Astrocyte (in vitro differentiated cells and primary cell): ENCODE measurements around the gene DRC7. TPM values are rescaled to one million over a fixed set of nuclear protein-coding genes. Genes with fewer than 3 reads are reported as not detected.

Experiments used
- DNase-seq: peaks from one replicate; pipeline ENCODE4 v3.0.0-alpha.2; 2010; ENCODE audit warnings: low read depth
- FAIRE-seq: peaks from 2 replicates; lab custom pipeline; 2011; peaks lifted over from hg19 to GRCh38; lab: Jason Lieb, UNC
- H2AFZ ChIP-seq: 2 replicates; pipeline ENCODE4 v1.6.0; 2012; ENCODE audit warnings: low read depth, low read length, inconsistent platforms
- H3K27ac ChIP-seq: 2 replicates; pipeline ENCODE4 v1.5.1; 2011; ENCODE audit warnings: low read depth, low read length, inconsistent platforms
- H3K27me3 ChIP-seq: 2 replicates; pipeline ENCODE4 v1.6.0; 2011; ENCODE audit warnings: low read length, inconsistent platforms; ENCODE audit not compliant: insufficient read depth
- H3K36me3 ChIP-seq: 2 replicates; pipeline ENCODE4 v1.5.1; 2011; ENCODE audit warnings: low read length, inconsistent platforms; ENCODE audit not compliant: insufficient read depth
- H3K4me1 ChIP-seq: 2 replicates; pipeline ENCODE4 v1.5.1; 2011; ENCODE audit warnings: low read length, inconsistent platforms; ENCODE audit not compliant: insufficient read depth
- H3K4me2 ChIP-seq: 2 replicates; pipeline ENCODE4 v1.6.0; 2012; ENCODE audit warnings: low read length, inconsistent platforms
- H3K4me3 ChIP-seq: 2 replicates; pipeline ENCODE4 v1.5.1; 2011; ENCODE audit warnings: low read depth, mild to moderate bottlenecking, low read length, inconsistent platforms; ENCODE audit not compliant: insufficient read depth
- H3K79me2 ChIP-seq: 2 replicates; pipeline ENCODE4 v1.6.0; 2012; ENCODE audit warnings: mild to moderate bottlenecking, low read length, inconsistent platforms; ENCODE audit not compliant: insufficient read depth
- H3K9ac ChIP-seq: 2 replicates; pipeline ENCODE4 v1.6.0; 2012; ENCODE audit warnings: mild to moderate bottlenecking, low read length, inconsistent platforms
- H3K9me3 ChIP-seq: 2 replicates; pipeline ENCODE4 v1.5.1; 2012; ENCODE audit warnings: low read depth, mild to moderate bottlenecking, low read length, inconsistent platforms; ENCODE audit not compliant: insufficient read depth
- H4K20me1 ChIP-seq: 2 replicates; pipeline ENCODE4 v1.6.0; 2012; ENCODE audit warnings: low read length, inconsistent platforms; ENCODE audit not compliant: insufficient read depth
- H3K27ac Mint-ChIP-seq: one replicate; pipeline ENCODE4 v1.8.0; 2021; ENCODE audit warnings: mild to moderate bottlenecking, mixed read lengths; ENCODE audit not compliant: unreplicated experiment
- H3K27me3 Mint-ChIP-seq: one replicate; pipeline ENCODE4 v1.8.0; 2021; ENCODE audit warnings: low read depth, mixed read lengths; ENCODE audit not compliant: unreplicated experiment
- H3K36me3 Mint-ChIP-seq: one replicate; pipeline ENCODE4 v1.8.0; 2021; ENCODE audit warnings: low read depth, mixed read lengths; ENCODE audit not compliant: unreplicated experiment
- H3K4me1 Mint-ChIP-seq: one replicate; pipeline ENCODE4 v1.8.0; 2021; ENCODE audit warnings: low read depth, mixed read lengths; ENCODE audit not compliant: unreplicated experiment
- H3K4me3 Mint-ChIP-seq: one replicate; pipeline ENCODE4 v1.8.0; 2021; ENCODE audit warnings: mild to moderate bottlenecking, moderate library complexity, mixed read lengths; ENCODE audit not compliant: unreplicated experiment
- H3K9me3 Mint-ChIP-seq: one replicate; pipeline ENCODE4 v1.8.0; 2021; ENCODE audit warnings: mild to moderate bottlenecking, mixed read lengths; ENCODE audit not compliant: unreplicated experiment
- CTCF ChIP-seq: IDR thresholded peaks from 2 replicates; pipeline ENCODE4 v1.5.1; 2011; ENCODE audit warnings: low read depth, mild to moderate bottlenecking, inconsistent platforms, low read length, moderate library complexity; ENCODE audit not compliant: insufficient read depth
- EZH2 ChIP-seq: IDR thresholded peaks from 2 replicates; pipeline ENCODE4 v1.6.1; 2012; ENCODE audit warnings: mild to moderate bottlenecking, low read length, inconsistent platforms; ENCODE audit not compliant: insufficient read depth
- total RNA-seq: library from RNA; stranded (reverse); gene quantifications from 2 replicates; pipeline ENCODE4 v1.2.1, GENCODE V29; 2021

DRC7 gene
- total RNA-seq, 1 donor from 2014 or later, result not detected

- H3K9ac ChIP-seq, result no peak overlapping the region
- Mint-ChIP-seq H3K27me3 (no peaks in the 10 kb centered on the region), H3K9me3 (no peaks in the 10 kb centered on the region), H3K4me1 (peaks cover 2% of the 10 kb centered on the region), H3K4me3 (no peak overlapping the region), H3K36me3 (peaks cover 15% of the 10 kb centered on the region), H3K27ac (no peak overlapping the region)
- H3K27me3 ChIP-seq, result no peaks in the 10 kb centered on the region
- no peaks in the 10 kb centered on the region for H3K9me3 ChIP-seq
- H2AFZ ChIP-seq, result no peak overlapping the region
- H3K4me3 ChIP-seq, result no peak overlapping the region
- H3K4me2 ChIP-seq, result no peak overlapping the region
- TF ChIP-seq CTCF (no peak), EZH2 (no peak)
- no peak for FAIRE-seq
- no peak overlapping the region for H3K27ac ChIP-seq
- peaks cover 19% of the 10 kb centered on the region for H4K20me1 ChIP-seq
- H3K4me1 ChIP-seq, result no peaks in the 10 kb centered on the region
- no peaks in the 10 kb centered on the region for H3K79me2 ChIP-seq
- no peak for DNase-seq
- no peaks in the 10 kb centered on the region for H3K36me3 ChIP-seq
Measured at GRCh38 chr16:57752581-57753447, 58.2 kb downstream of the DRC7 start.

- Histone ChIP-seq H3K79me2 (no peaks in the 10 kb centered on the region), H3K36me3 (no peaks in the 10 kb centered on the region), H3K27ac (no peak overlapping the region), H2AFZ (no peak overlapping the region), H4K20me1 (peaks cover 19% of the 10 kb centered on the region), H3K4me1 (no peaks in the 10 kb centered on the region), H3K4me3 (no peak overlapping the region), H3K9ac (no peak overlapping the region), H3K27me3 (no peaks in the 10 kb centered on the region), H3K4me2 (no peak overlapping the region), H3K9me3 (no peaks in the 10 kb centered on the region)
- FAIRE-seq (no peak), DNase-seq (no peak)
- H3K36me3 Mint-ChIP-seq, result peaks cover 15% of the 10 kb centered on the region
- H3K9me3 Mint-ChIP-seq, result no peaks in the 10 kb centered on the region
- no peak for TF ChIP-seq CTCF
- no peak for TF ChIP-seq EZH2
- no peaks in the 10 kb centered on the region for H3K27me3 Mint-ChIP-seq
- no peak overlapping the region for H3K4me3 Mint-ChIP-seq
- peaks cover 2% of the 10 kb centered on the region for H3K4me1 Mint-ChIP-seq
- peak overlapping the region; percentile 34 for H3K27ac Mint-ChIP-seq
Measured at GRCh38 chr16:57753448-57754353, 59.1 kb downstream of the DRC7 start.
